HL-60 (cell line): ENCODE results near the gene TMTC1.

Source experiments
- DNase-seq, 2 experiments: peaks; one replicate each; pipeline ENCODE4 v3.0.0-alpha.2; 2010 to 2020; ENCODE audit warnings: low read depth in 1 of 2, low spot score in 1 of 2
- H3K27ac ChIP-seq: fragments of 250-450 bp; sonication (Bioruptor Pico); replicated peaks from 2 replicates; pipeline ENCODE4 v1.5.1; 2020; ENCODE audit warnings: mild to moderate bottlenecking, moderate library complexity
- H3K27me3 ChIP-seq: fragments of 250-450 bp; sonication (Bioruptor Pico); 2 replicates; pipeline ENCODE4 v1.5.1; 2021; ENCODE audit warnings: mild to moderate bottlenecking, moderate library complexity; ENCODE audit not compliant: insufficient read depth, poor library complexity, severe bottlenecking
- H3K4me3 ChIP-seq: replicated peaks from 2 replicates; pipeline ENCODE4 v1.5.1; 2011; ENCODE audit warnings: mild to moderate bottlenecking, control low read depth, low read length; ENCODE audit not compliant: insufficient read depth
- CTCF ChIP-seq: IDR thresholded peaks from one replicate; pipeline ENCODE4 v1.5.1; 2011; ENCODE audit warnings: low read length, control low read depth, inconsistent platforms; ENCODE audit not compliant: insufficient read depth
- GABPA ChIP-seq: IDR thresholded peaks from 2 replicates; pipeline ENCODE4 v1.6.1; 2012; ENCODE audit warnings: low read depth
- POLR2AphosphoS5 ChIP-seq: IDR thresholded peaks from 2 replicates; pipeline ENCODE4 v1.6.1; 2012; ENCODE audit warnings: low read depth
- REST ChIP-seq: IDR thresholded peaks from 2 replicates; pipeline ENCODE4 v1.6.1; 2012; ENCODE audit warnings: low read depth; ENCODE audit not compliant: insufficient replicate concordance
- SPI1 ChIP-seq: IDR thresholded peaks from 2 replicates; pipeline ENCODE4 v1.6.1; 2012; ENCODE audit warnings: low read depth, mild to moderate bottlenecking, borderline replicate concordance

TMTC1 gene

GRCh38 chr12:29486972-29487371, 296.8 kb downstream of the TMTC1 start:
- no peak overlapping the region for H3K4me3 ChIP-seq
- TF ChIP-seq REST = no peak
- no peak for TF ChIP-seq GABPA
- no peak for TF ChIP-seq POLR2AphosphoS5
- TF ChIP-seq SPI1 = no peak
- TF ChIP-seq CTCF = no peak
- no peak overlapping the region for H3K27ac ChIP-seq
- peaks cover 3% of the 10 kb centered on the region for H3K27me3 ChIP-seq
- DNase-seq = no peak

GRCh38 chr12:29463198-29463597, 320.5 kb downstream of the TMTC1 start:
- Histone ChIP-seq H3K4me3 (no peak overlapping the region), H3K27ac (0 out of 2 replicates have a peak overlapping the region, but pooled peaks have one; percentile 3), H3K27me3 (no peaks in the 10 kb centered on the region)
- DNase-seq = peak in 1 of 2 experiments; percentile 60
- peak; percentile 60; the same call in 1 of the 2 replicates for TF ChIP-seq SPI1
- no peak for TF ChIP-seq CTCF
- no peak for TF ChIP-seq GABPA
- no peak for TF ChIP-seq REST
- no peak for TF ChIP-seq POLR2AphosphoS5

GRCh38 chr12:29460082-29460481, 323.7 kb downstream of the TMTC1 start:
- DNase-seq = no peak
- no peak overlapping the region for H3K27ac ChIP-seq
- TF ChIP-seq SPI1 = no peak
- TF ChIP-seq POLR2AphosphoS5 = no peak
- no peak for TF ChIP-seq GABPA
- TF ChIP-seq REST = no peak
- TF ChIP-seq CTCF = no peak
- no peaks in the 10 kb centered on the region for H3K27me3 ChIP-seq
- no peak overlapping the region for H3K4me3 ChIP-seq
